ENCODE results near the gene ZBTB45. TPM values are rescaled to one million over a fixed set of nuclear protein-coding genes. Genes with fewer than 3 reads are reported as not detected.
A peak's percentile ranks its signal among the peaks of the same experiment; 100 is the strongest.

Gene ZBTB45
- total and polyA plus RNA-seq, 2 donors (not counting 1 experiment from before 2014, with no cell fraction given) = 12.6 to 20.9 TPM

GRCh38 chr19:58538257-58539168 is 18.9 kb upstream of the ZBTB45 start:
- no peaks in the 10 kb centered on the region for H3K9me3 Mint-ChIP-seq (ENCODE audit: insufficient read depth)
- no peak overlapping the region for H3K27ac Mint-ChIP-seq
- CTCF ChIA-PET = interaction anchor here (1.5 kb wide), 1 partner anchor 19 kb away, joined by 4 read pairs; the partner anchor contains the start of gene ZBTB45
- TF ChIP-seq EZH2 (IDR thresholded peaks at IDR 0.05; ENCODE audit: borderline replicate concordance, insufficient read depth, low read depth, low read length, poor library complexity, severe bottlenecking) = no peak
- TF ChIP-seq, protein P1, sequence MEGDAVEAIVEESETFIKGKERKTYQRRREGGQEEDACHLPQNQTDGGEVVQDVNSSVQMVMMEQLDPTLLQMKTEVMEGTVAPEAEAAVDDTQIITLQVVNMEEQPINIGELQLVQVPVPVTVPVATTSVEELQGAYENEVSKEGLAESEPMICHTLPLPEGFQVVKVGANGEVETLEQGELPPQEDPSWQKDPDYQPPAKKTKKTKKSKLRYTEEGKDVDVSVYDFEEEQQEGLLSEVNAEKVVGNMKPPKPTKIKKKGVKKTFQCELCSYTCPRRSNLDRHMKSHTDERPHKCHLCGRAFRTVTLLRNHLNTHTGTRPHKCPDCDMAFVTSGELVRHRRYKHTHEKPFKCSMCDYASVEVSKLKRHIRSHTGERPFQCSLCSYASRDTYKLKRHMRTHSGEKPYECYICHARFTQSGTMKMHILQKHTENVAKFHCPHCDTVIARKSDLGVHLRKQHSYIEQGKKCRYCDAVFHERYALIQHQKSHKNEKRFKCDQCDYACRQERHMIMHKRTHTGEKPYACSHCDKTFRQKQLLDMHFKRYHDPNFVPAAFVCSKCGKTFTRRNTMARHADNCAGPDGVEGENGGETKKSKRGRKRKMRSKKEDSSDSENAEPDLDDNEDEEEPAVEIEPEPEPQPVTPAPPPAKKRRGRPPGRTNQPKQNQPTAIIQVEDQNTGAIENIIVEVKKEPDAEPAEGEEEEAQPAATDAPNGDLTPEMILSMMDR (IDR thresholded peaks at IDR 0.05) = no peak
- Histone ChIP-seq H3K4me2 (replicated peaks; ENCODE audit: low read depth, low read length, poor library complexity, severe bottlenecking) (peak overlapping the region; percentile 90), H3K27me3 (replicated peaks in 1 of 4; ENCODE audit: control extremely low read depth in 1 of 4, control insufficient read depth in 3 of 4, insufficient read depth in 4 of 4, low read length in 3 of 4) (peaks cover 0 to 40% (median 9%) of the 10 kb centered on the region in 4 experiments), H3K79me2 (ENCODE audit: control insufficient read depth, insufficient read depth, low read length) (no peaks in the 10 kb centered on the region), H4K20me1 (ENCODE audit: control insufficient read depth, insufficient read depth, low read length, poor library complexity, severe bottlenecking) (no peaks in the 10 kb centered on the region), H2AFZ (ENCODE audit: insufficient read depth, low read depth, low read length, poor library complexity, severe bottlenecking) (peak overlapping the region; percentile 87), H3K4me3 (ENCODE audit: control extremely low read depth in 1 of 5, extremely low read depth in 1 of 5, insufficient read depth in 1 of 5, low read depth in 2 of 5, low read length in 4 of 5) (peak overlapping the region in 4 of 5 experiments; percentile 41 to 64 (median 52)), H3K36me3 (replicated peaks in 1 of 2; ENCODE audit: control extremely low read depth in 1 of 2, control insufficient read depth in 1 of 2, extremely low read depth in 1 of 2, insufficient read depth in 2 of 2, low read length in 1 of 2) (no peaks in the 10 kb centered on the region), H3K9me3 (ENCODE audit: control extremely low read depth in 1 of 3, control insufficient read depth in 2 of 3, insufficient read depth in 1 of 3, low read length in 2 of 3) (peaks cover 0 to 5% (median 0%) of the 10 kb centered on the region in 3 donors), H3K4me1 (ENCODE audit: control insufficient read depth in 2 of 2, insufficient read depth in 2 of 2, low read length in 2 of 2) (peaks cover 12 to 18% of the 10 kb centered on the region in 2 donors), H3K9ac (ENCODE audit: low read length) (peak overlapping the region; percentile 64), H3K27ac (ENCODE audit: low read length in 2 of 2) (no peak overlapping the region)
- peaks cover 9% of the 10 kb centered on the region for H3K4me1 Mint-ChIP-seq
- 1% methylated on average over 52 of the region's 55 CpGs for WGBS (ENCODE audit: insufficient coverage)
- DNase-seq (peak; percentile 57), ATAC-seq (ENCODE audit: low read depth) (peak; percentile 60)
- H3K27me3 Mint-ChIP-seq = peaks cover 17% of the 10 kb centered on the region
- POLR2A ChIA-PET = no interaction called here
- peak overlapping the region; percentile 74 for H3K4me3 Mint-ChIP-seq
- intact Hi-C loops (cut with micrococcal nuclease) = no loop called here
